ENCODE measurements around the gene UNK.

UNK gene

GRCh38 chr17:75874323-75875181 is 89.9 kb downstream of the UNK start:
- TF ChIP-seq CTCF (IDR thresholded peaks at IDR 0.05; ENCODE audit: low read depth, low read length, missing control alignments) = no peak
- no peak overlapping the region for H3K4me3 ChIP-seq (ENCODE audit: low read depth, low read length)
- DNase-seq (ENCODE audit: low read depth) = no peak

Measured in GM12864 (cell line).